Spleen (tissue), 11 donors: ENCODE measurements around the gene LRRC3. TPM values are rescaled to one million over a fixed set of nuclear protein-coding genes. Genes with fewer than 3 reads are reported as not detected.
"Not testable (repeated sequence)": the region's sequence is repeated elsewhere in the genome, so short reads cannot be mapped to it uniquely, and the experiment has no call there.

Experiments
- DNase-seq: peaks from one replicate; pipeline ENCODE4 v3.0.0-alpha.2; 2020
- H3K27ac ChIP-seq, 8 donors: fragments of 200-600 bp; sonication (generic) in 7 of 8; 1 replicate in 4 of 8; 2 replicates in 4 of 8; pipeline versions ENCODE4 v1.5.0 to v1.8.0; 2016 to 2021; ENCODE audit warnings: inconsistent platforms in 4 of 8, mild to moderate bottlenecking in 4 of 8, moderate library complexity in 1 of 8
- H3K27me3 ChIP-seq, 7 donors: fragments of 200-600 bp; sonication (generic) in 6 of 7; replicated peaks in 1 of 7; 1 replicate in 4 of 7; 2 replicates in 3 of 7; pipeline versions ENCODE4 v1.5.0 to v1.8.0; 2016 to 2021; ENCODE audit warnings: inconsistent platforms in 3 of 7, mild to moderate bottlenecking in 1 of 7
- H3K36me3 ChIP-seq, 6 donors: fragments of 200-600 bp; sonication (generic) in 5 of 6; 1 replicate in 4 of 6; 2 replicates in 2 of 6; pipeline versions ENCODE4 v1.5.0 to v1.8.0; 2016 to 2021; ENCODE audit warnings: inconsistent platforms in 2 of 6
- H3K4me1 ChIP-seq, 6 donors: fragments of 200-600 bp; sonication (generic) in 5 of 6; 1 replicate in 3 of 6; 2 replicates in 3 of 6; pipeline versions ENCODE4 v1.5.0 to v1.8.0; 2016 to 2021; ENCODE audit warnings: inconsistent platforms in 3 of 6
- H3K4me3 ChIP-seq, 8 donors: fragments of 200-600 bp; sonication (generic) in 7 of 8; 1 replicate in 4 of 8; 2 replicates in 4 of 8; pipeline versions ENCODE4 v1.5.0 to v1.8.0; 2016 to 2021; ENCODE audit warnings: inconsistent platforms in 4 of 8, mild to moderate bottlenecking in 4 of 8, moderate library complexity in 2 of 8
- H3K9me3 ChIP-seq, 8 donors: fragments of 200-600 bp; sonication (generic) in 7 of 8; 1 replicate in 4 of 8; 2 replicates in 4 of 8; pipeline versions ENCODE4 v1.5.0 to v1.8.0; 2016 to 2021; ENCODE audit warnings: inconsistent platforms in 4 of 8
- CTCF ChIP-seq, 11 experiments: fragments of 200-600 bp in 7 of 11; fragments of 450-650 bp in 4 of 11; sonication (generic) in 4 of 11; IDR thresholded peaks in 8 of 11; conservative IDR thresholded peaks in 3 of 11; 1 replicate in 7 of 11; 2 replicates in 4 of 11; pipeline versions ENCODE4 v1.4.0 to v1.8.0; 2016 to 2021; ENCODE audit warnings: antibody characterized with exemption in 11 of 11, inconsistent platforms in 4 of 11, mild to moderate bottlenecking in 1 of 11
- POLR2A ChIP-seq, 3 donors: fragments of 450-650 bp; IDR thresholded peaks; one replicate each; pipeline ENCODE4 v1.5.1; 2017; ENCODE audit warnings: antibody characterized with exemption in 3 of 3, mild to moderate bottlenecking in 1 of 3
- POLR2AphosphoS5 ChIP-seq, 3 donors: sonication (generic); formaldehyde crosslinking; IDR thresholded peaks; one replicate each; pipeline ENCODE4 v1.5.1; 2017; ENCODE audit warnings: antibody characterized with exemption in 3 of 3
- WGBS, 5 donors: extraction: QIAGEN DNeasy Blood & Tissue Kit in 3 of 5; methylation state at CpG; one replicate each; pipeline versions ENCODE4 v1.1.5 to v1.1.7; 2013 to 2018; 5-methylcytosine and 5-hydroxymethylcytosine counted together
- intact Hi-C: fragments of 100-400 bp; cut with DNase I; formaldehyde crosslinking; loops from one replicate; pipeline ENCODE4 v1.15.0; 2023; ENCODE audit warnings: low total_unique reads
- polyA plus RNA-seq, 3 donors: library from polyadenylated mRNA; stranded (reverse); fragments of 200-250 nt; gene quantifications; one replicate each; pipeline ENCODE4 v1.2.1, GENCODE V29; 2013
- total RNA-seq, 7 donors: library from RNA; depleted of rRNA in 3 of 7; stranded (reverse); fragments of >200 nt in 3 of 7; fragmentation: NEBNext Ultra II Directional in 4 of 7; extraction: Animal tissue kit (Norgen Biotek cat#: 25700) in 4 of 7; gene quantifications; one replicate each; pipeline versions ENCODE4 v1.1.0 to v1.2.1, GENCODE V29; 2016 to 2021
- donor health status: healthy with polysubstance abuse.
- donor health status: DM: no; HTN: no; CAD: no; lungs with moderate emphysema.
- donor health status: DM: no; HTN: no; CAD: no.
- donor health status: Bipolar disorder and iron deficiency.
- donor health status: healthy.
- donor health status: DM: no; HTN: no; CAD: no.
- donor health status: DM: yes; HTN: yes; CAD: no.

Gene LRRC3
- total and polyA plus RNA-seq, 10 donors = 0.24 to 4.9 (median 2.5) TPM

- Histone ChIP-seq H3K27ac (peak overlapping the region in 5 of 8 donors; percentile 17 to 82 (median 79)), H3K4me3 (no peak overlapping the region), H3K36me3 (no peaks in the 10 kb centered on the region), H3K4me1 (peaks cover 0 to 28% (median 9%) of the 10 kb centered on the region in 6 donors), H3K27me3 (peaks cover 0 to 24% (median 0%) of the 10 kb centered on the region in 7 donors), H3K9me3 (no peaks in the 10 kb centered on the region)
- intact Hi-C loops = no loop called here
- TF ChIP-seq POLR2A (IDR thresholded peaks at IDR 0.05) (no peak), POLR2AphosphoS5 (IDR thresholded peaks at IDR 0.05) (no peak), CTCF (IDR thresholded peaks at IDR 0.05 in 8 of 11, conservative IDR thresholded peaks at IDR 0.05 in 3 of 11) (no peak)
- 74 to 83% (median 78%) methylated on average over 27 of the region's 27 CpGs for WGBS, 5 donors
- DNase-seq = no peak
These were observed 47.1 kb downstream of the LRRC3 start for GRCh38 chr21:44502171-44502958.

GRCh38 chr21:44503006-44503889 is 47.9 kb downstream of the LRRC3 start:
- H3K4me3 ChIP-seq, H3K36me3 ChIP-seq, intact Hi-C loops, DNase-seq, H3K9me3 ChIP-seq: not testable (repeated sequence)
- peak overlapping the region; percentile 54 to 82 (median 64) for H3K27ac ChIP-seq
- WGBS, 5 donors = 50 to 55% (median 50%) methylated on average over 42 to 44 of the region's 44 CpGs
- peaks cover 0 to 28% (median 0%) of the 10 kb centered on the region in 7 donors for H3K27me3 ChIP-seq
- H3K4me1 ChIP-seq = peaks cover 0 to 30% (median 8%) of the 10 kb centered on the region in 6 donors

DNA sequence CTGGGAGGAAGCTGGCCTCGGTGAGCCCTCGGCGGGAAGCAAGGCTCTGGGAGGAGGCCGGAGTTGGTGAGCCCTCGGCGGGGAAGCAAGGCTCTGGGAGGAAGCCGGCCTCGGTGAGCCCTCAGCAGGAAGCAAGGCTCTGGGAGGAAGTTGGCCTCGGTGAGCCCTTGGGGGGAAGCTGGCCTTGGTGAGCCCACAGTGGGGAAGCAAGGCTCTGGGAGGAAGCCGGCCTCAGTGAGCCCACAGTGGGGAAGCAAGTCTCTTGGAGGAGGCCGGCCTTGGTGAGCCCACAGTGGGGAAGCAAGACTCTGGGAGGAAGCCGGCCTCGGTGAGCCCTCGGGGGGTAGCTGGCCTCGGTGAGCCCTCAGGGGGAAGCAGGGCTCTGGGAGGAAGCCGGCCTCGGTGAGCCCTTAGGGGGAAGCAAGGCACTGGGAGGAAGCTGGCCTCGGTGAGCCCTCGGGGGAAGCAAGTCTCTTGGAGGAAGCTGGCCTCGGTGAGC is 48.6 kb downstream of the LRRC3 start:
- intact Hi-C loops = no loop called here
- peaks cover 0 to 28% (median 0%) of the 10 kb centered on the region in 7 donors for H3K27me3 ChIP-seq
- H3K9me3 ChIP-seq = no peaks in the 10 kb centered on the region
- 15 to 41% (median 18%) methylated on average over 19 to 20 of the region's 20 CpGs for WGBS, 5 donors
- H3K27ac ChIP-seq = peak overlapping the region; percentile 54 to 82 (median 64)
- H3K4me1 ChIP-seq = peaks cover 0 to 25% (median 8%) of the 10 kb centered on the region in 6 donors
- TF ChIP-seq POLR2A (IDR thresholded peaks at IDR 0.05) (no peak), CTCF (IDR thresholded peaks at IDR 0.05 in 8 of 11, conservative IDR thresholded peaks at IDR 0.05 in 3 of 11) (no peak), POLR2AphosphoS5 (IDR thresholded peaks at IDR 0.05) (no peak)
- H3K4me3 ChIP-seq = no peak overlapping the region
- H3K36me3 ChIP-seq = no peaks in the 10 kb centered on the region
- peak; percentile 74 for DNase-seq

GRCh38 chr21:44505673-44506278 is 50.5 kb downstream of the LRRC3 start:
- Histone ChIP-seq H3K4me1 (peaks cover 0 to 36% (median 17%) of the 10 kb centered on the region in 6 donors), H3K27me3 (peaks cover 0 to 29% (median 0%) of the 10 kb centered on the region in 7 donors), H3K36me3 (no peaks in the 10 kb centered on the region), H3K27ac (no peak overlapping the region), H3K4me3 (no peak overlapping the region), H3K9me3 (no peaks in the 10 kb centered on the region)
- no peak for DNase-seq
- intact Hi-C loops = no loop called here
- TF ChIP-seq CTCF (IDR thresholded peaks at IDR 0.05 in 8 of 11, conservative IDR thresholded peaks at IDR 0.05 in 3 of 11) (no peak), POLR2A (IDR thresholded peaks at IDR 0.05) (no peak), POLR2AphosphoS5 (IDR thresholded peaks at IDR 0.05) (no peak)
- WGBS, 5 donors = 82 to 93% (median 84%) methylated on average over 13 to 16 of the region's 16 CpGs
